AG04449 (cell line): Measurements from ENCODE around the gene ENOX1.
A peak's percentile ranks its signal among the peaks of the same experiment; 100 is the strongest.

Experiments used
- CTCF ChIA-PET: fragments of 350-600 bp; formaldehyde crosslinking; extraction: SDS; loops from one replicate; lab custom pipeline; 2021; ENCODE audit warnings: antibody characterized with exemption; lab: Yijun Ruan, JAX
- POLR2A ChIA-PET: fragments of 400-600, 350-600 bp; formaldehyde crosslinking; extraction: SDS; loops from one replicate; lab custom pipeline; 2020; ENCODE audit warnings: antibody characterized with exemption, inconsistent platforms; lab: Yijun Ruan, JAX
- DNase-seq: peaks from one replicate; pipeline ENCODE4 v3.0.0-alpha.2; 2010; ENCODE audit warnings: low read depth, low spot score
- H3K4me3 ChIP-seq: 2 replicates; pipeline ENCODE4 v1.5.1; 2011; ENCODE audit warnings: low read depth, mild to moderate bottlenecking, control low read depth, low read length
- CTCF ChIP-seq: IDR thresholded peaks from one replicate; pipeline ENCODE4 v1.5.1; 2011; ENCODE audit warnings: mild to moderate bottlenecking, moderate library complexity, low read length, control low read depth, inconsistent platforms; ENCODE audit not compliant: insufficient read depth; ENCODE audit errors: missing control alignments

Gene ENOX1

DNA sequence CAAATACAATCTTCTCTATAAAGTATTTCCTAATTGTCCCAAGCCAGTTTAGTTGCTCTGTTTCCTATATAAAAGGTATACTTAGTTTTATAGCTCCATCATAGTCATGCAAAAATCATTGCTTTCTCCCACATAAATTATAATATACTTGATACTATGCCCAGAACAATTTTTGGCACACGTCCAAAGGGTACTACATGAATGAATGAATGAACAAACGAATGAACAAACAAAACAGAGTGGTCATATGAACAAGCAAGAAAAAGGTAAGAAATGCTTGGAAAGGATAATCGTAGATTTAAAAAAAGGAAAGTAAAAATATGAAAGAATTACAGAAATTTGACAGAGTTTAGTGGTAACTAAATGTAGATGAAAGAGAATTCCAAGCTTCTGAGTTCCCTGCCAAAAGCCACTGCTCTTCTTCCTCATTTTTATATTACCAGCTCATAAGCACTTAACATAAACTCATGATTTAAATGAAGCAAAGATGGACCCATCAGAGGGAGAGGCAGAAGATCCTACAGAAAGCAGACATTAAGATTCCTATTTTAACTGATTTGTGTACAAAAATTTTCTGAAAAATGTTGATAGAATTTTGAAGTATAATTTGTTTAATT lies 123.2 kb downstream of the ENOX1 start:
- peak; percentile 41 for DNase-seq
- TF ChIP-seq CTCF = no peak
- ChIA-PET POLR2A (no interaction called here), CTCF (no interaction called here)
- H3K4me3 ChIP-seq = no peak overlapping the region

DNA sequence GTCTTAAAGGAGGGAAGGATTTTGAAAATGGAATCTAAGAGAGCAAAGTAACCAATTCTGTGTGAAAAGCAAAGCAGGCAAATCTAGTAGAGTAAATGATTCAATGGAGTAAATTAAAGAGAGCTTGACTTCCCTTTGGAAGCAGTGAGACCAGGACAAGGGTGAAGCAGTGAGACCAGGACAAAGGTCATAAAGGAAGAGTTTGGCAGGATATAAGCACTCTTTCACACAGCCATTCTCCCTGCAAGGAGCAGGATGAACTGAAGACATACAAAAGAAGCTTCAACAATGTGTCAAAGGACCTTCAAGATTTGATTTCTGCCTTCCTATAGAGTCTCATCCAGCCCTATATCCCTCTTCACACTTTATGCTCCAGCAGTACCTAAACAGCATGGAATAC lies 123.8 kb downstream of the ENOX1 start:
- POLR2A ChIA-PET = no interaction called here
- CTCF ChIA-PET = no interaction called here
- no peak overlapping the region for H3K4me3 ChIP-seq
- no peak for TF ChIP-seq CTCF
- DNase-seq = no peak

DNA sequence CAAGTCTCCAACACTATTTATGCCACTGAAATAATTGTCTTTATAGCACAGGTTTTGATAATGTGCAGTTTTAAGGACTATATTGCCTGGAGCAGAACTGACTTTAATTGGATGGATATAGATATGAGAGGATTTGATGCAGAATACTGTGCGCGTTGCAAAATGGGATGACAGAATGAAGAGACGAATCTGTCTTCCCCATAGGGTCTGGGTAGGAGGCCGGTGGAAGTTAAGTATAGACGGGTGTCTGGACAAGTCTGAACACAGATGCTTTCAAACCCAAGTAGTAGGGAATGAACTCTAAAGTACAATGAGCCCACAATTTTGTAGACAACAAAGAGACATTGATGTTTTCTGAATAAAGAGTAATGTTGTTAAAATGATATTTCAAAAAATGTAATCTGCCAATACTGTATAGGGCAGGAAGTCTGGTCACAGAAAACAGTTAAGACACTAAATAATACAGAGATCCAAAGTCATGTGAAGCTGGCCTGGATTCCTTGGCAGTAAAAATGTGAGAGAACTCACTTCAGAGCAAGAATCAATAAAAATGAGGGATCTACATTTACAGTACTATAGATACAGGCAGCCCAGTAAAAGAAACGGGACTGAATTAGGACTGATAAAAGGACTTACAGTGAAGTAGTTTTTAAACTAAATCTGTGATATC lies 125.5 kb downstream of the ENOX1 start:
- ChIA-PET CTCF (no interaction called here), POLR2A (no interaction called here)
- no peak for DNase-seq

GRCh38 chr13:43657485-43657884 lies 129.3 kb downstream of the ENOX1 start:
- no peak for TF ChIP-seq CTCF
- POLR2A ChIA-PET = no interaction called here
- CTCF ChIA-PET = no interaction called here
- DNase-seq = no peak
- H3K4me3 ChIP-seq = no peak overlapping the region

More for the DNA sequence above, 125.5 kb downstream of the ENOX1 start:
- TF ChIP-seq CTCF = no peak
- H3K4me3 ChIP-seq = no peak overlapping the region

DNA sequence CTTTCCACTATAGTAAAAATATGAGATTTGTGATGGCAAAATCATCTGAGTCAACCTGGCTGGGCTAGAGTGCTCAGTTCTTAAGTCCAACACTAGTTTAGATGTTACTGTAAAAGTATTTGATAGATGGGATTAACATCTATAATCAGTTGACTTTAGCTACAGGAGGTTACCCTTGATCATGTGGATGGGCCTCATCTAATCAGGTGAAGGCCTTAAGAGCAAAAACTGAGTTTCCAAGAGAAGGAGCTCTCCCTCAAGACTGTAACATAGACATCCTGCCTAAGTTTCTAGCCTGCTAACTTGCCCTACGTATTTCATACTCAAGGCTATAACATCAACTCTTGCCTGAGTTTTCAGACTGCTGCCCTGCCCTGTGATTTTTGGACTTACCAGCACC lies 132.8 kb downstream of the ENOX1 start:
- no peak overlapping the region for H3K4me3 ChIP-seq
- DNase-seq = no peak
- ChIA-PET POLR2A (no interaction called here), CTCF (no interaction called here)
- TF ChIP-seq CTCF = no peak

- ChIA-PET CTCF (no interaction called here), POLR2A (no interaction called here)
- no peak overlapping the region for H3K4me3 ChIP-seq
- TF ChIP-seq CTCF = no peak
- no peak for DNase-seq
Measured at GRCh38 chr13:43653395-43653794, 133.4 kb downstream of the ENOX1 start.
